Left renal cortex interstitium (tissue), 4 donors: Measurements from ENCODE around the gene LCP1. TPM values are rescaled to one million over a fixed set of nuclear protein-coding genes. Genes with fewer than 3 reads are reported as not detected.
"Not testable (repeated sequence)": the region's sequence is repeated elsewhere in the genome, so short reads cannot be mapped to it uniquely, and the experiment has no call there.

Source experiments
- DNase-seq, 4 donors: peaks; one replicate each; pipeline ENCODE4 v3.0.0-alpha.2; 2013; ENCODE audit warnings: low read depth in 4 of 4, low spot score in 2 of 4, missing footprints in 1 of 4
- polyA plus RNA-seq, 4 donors: library from polyadenylated mRNA; unstranded; fragments of 120-200 nt; gene quantifications; one replicate each; pipeline ENCODE4 v1.2.1, GENCODE V29; 2013; ENCODE audit not compliant: insufficient read length in 4 of 4

The LCP1 gene, protein sequence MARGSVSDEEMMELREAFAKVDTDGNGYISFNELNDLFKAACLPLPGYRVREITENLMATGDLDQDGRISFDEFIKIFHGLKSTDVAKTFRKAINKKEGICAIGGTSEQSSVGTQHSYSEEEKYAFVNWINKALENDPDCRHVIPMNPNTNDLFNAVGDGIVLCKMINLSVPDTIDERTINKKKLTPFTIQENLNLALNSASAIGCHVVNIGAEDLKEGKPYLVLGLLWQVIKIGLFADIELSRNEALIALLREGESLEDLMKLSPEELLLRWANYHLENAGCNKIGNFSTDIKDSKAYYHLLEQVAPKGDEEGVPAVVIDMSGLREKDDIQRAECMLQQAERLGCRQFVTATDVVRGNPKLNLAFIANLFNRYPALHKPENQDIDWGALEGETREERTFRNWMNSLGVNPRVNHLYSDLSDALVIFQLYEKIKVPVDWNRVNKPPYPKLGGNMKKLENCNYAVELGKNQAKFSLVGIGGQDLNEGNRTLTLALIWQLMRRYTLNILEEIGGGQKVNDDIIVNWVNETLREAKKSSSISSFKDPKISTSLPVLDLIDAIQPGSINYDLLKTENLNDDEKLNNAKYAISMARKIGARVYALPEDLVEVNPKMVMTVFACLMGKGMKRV
- 10 to 100 TPM in 3 of 4 donors, 1 to 10 TPM in 1; 6.5 to 13.2 (median 10.5) TPM for polyA plus RNA-seq

DNA sequence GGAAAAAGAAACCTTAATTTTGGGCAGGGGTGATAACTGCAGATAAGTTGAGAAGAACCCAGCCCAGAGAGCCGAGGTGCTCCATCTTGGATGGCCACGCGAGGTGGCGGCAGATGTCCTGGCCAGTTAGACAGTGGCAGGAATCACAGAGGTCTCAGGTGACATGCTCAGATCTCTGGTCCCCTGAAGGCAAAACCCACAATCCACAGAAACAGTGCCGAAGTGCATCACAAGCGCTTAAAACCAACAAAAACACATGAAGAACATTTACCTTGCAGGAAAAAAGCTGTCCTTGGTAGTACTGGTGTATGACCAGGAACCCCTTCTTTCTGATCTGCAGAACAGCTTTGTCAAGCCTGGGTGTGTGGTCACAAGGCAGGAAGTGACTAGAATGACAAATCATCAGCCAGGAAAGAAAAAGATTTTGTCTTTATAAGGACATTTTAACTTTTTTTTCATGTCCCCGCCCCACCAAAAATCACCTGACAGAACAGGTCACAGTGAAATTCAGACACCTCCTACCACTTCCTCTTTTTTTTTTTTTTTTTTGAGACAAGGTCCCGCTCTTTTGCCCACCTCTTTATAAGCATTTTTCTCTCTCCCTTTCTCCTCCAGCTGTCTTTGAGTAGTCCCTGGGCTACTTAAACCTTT is at the start of gene LCP1:
LCP1 (minus strand) TSS at position 338 of the 651 bp plus-strand sequence. CDS start 22,515 bp downstream, outside the sequence.
- no peak for DNase-seq

DNA sequence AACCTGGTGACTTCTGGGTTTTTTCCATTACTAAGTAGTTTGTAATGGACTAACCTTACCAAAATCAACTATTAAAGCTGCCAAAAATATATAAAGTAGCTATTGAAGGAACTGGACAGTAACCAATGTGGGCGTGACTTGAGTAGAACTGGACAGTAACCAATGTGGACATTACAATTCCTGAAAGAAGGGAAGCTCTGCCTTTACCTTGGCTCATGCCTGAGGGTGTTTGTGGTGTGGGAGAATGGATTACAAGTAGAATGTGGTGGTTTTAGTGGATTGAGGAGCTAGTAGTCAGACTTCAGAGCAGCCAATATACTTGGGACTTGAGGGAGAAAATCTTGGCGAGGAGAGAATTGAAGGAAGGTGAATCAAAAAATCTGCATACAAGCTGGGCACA is 47.3 kb upstream of the LCP1 start:
- DNase-seq, result no peak

DNA sequence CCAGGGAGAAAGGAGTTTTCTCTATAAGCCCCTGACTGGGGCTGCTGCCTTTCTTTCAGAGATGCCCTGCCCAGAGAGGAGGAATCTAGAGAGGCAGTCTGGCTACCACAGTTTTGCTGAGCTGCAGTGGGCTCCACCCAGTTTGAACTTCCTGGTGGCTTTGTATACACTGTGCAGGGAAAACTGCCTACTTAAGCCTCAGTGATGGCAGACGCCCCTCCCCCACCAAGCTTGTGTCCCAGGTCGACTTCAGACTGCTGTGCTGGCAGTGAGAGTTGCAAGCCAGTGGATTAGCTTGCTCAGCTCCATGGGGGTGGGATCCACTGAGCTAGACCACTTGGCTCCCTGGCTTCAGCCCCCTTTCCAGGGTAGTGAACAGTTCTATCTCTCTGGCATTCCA is 38.3 kb upstream of the LCP1 start:
- DNase-seq, result not testable (repeated sequence)

DNA sequence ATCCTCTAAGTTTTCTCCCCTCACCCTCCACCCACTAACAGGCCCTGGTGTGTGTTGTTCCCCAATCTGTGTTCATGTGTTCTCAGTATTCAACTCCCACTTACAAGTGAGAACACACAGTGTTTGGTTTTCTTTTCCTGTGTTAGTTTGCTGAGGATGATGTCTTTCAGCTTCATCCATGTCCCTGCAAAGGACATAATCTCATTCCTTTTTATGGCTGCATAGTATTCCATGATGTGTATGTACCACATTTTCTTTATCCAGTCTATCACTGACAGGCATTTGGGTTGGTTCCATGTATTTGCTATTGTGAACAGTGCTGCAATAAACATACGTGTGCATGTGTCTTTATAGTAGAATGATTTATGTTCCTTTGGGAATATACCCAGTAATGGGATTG is 32.8 kb upstream of the LCP1 start:
- not testable (repeated sequence) for DNase-seq

DNA sequence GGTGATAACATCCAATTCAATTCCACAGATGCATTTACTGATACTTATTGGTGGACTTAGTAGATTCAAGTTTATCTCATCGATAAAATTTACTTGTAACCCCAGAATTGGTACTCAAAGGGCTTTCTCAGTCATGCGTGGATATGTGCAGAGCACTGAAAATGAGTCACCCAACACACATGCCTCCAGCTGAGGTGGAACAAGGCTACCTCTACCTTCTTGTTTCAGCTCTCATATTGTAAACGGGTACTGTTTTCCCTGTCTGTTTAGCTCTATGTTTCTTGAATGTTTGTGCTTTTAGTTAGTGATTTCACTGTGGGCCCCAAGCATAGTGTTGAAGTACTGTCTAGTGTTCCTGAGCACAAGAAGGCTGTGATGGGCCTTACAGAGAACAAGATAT is 31.3 kb upstream of the LCP1 start:
- DNase-seq, result no peak

DNA sequence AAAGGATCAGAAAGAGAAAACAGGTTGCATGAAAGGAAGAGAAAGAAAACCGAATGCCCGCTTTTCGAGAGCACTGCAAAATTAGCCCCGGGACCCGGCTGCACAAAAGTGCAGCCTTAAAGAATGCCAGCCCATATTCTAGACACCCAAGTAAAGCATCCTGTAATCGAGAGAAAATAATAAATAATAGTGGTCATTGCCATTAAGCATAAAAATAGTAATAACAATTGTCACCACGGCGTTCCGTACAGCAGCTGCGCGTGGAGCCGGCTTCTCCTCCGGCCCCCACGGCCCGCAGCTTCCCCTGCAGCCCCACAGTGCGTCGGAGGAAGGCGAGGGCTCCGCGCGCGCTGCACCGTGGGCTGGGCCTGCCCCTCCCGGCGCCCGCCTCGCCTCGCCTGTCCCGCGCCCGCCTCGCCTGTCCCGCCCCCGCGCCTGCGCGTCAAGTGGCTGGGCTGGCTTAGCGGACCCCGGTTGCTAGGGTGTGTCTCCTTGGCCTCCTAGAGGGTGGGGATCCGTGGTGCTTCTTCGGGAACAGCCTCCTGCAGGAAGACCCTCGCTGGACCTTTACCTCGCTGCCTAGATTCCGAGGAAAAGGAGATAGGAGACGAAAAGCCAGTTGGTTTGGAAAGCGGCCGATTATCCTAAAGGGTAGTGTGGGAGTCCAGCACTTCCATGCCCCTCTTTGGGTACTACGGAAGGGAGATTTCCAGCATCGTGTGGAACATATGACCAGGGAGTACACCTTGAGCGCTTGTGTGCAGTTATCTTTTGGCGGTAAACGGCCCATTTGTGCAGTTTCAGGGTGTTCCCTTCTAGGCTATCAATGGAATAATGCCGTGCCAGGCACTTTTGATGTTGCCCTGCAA is 29.7 kb upstream of the LCP1 start, which contains the start of gene LRRC63:
LRRC63 (plus strand) TSS at position 446 of the 869 bp plus-strand sequence. CDS start 1,107 bp downstream, outside the sequence.
- DNase-seq, result peak in 1 of 4 donors; percentile 43

DNA sequence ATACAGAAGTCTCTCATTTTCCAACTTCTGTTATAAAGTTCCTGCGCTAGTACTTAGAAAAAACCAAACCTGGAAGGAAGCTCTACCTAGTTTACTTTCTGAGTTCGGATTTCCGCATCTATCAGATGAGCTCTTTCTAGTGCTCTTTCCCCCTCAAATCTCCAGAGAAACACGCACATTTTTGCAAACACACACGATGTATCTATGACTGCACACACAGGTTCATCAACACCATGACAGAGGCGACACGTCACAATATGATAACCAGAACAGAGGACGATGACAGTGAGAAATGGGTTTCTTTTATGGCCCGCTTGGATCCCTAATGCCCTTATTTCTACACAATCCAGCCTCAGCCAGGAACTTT is 29.1 kb upstream of the LCP1 start:
- no peak for DNase-seq

DNA sequence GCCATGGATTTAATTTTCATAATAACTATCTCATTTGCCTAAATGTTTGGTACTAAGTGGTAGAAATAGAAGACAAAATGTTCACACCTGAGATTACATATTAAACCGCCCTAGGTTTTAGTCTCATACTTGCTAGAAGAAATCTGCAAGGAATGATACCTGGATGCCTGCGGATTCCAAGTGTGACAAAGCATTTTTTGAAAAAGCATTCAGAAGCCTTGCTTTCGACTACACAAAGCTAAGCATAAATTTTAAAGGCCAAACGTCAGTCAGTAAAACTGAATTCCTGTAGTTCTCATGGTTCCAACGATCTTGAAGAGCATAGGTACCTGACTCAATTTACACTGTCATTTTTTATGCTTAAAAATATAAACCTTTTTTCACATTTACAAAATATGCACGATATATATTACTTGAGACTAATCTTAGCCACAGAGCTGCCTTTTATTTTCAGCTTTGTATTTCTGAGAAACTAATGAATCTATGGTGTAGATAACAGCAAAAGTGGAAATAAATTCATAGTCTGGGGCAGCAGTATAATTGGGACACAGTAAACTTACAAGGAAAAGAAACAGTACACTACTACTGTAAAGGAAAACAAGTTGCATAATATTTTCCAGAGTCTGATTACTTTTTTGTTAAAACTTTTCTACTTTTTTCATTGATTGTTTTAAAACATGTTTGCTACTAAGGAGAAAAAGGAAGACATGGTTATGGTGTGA is 28.5 kb upstream of the LCP1 start:
- no peak for DNase-seq

DNA sequence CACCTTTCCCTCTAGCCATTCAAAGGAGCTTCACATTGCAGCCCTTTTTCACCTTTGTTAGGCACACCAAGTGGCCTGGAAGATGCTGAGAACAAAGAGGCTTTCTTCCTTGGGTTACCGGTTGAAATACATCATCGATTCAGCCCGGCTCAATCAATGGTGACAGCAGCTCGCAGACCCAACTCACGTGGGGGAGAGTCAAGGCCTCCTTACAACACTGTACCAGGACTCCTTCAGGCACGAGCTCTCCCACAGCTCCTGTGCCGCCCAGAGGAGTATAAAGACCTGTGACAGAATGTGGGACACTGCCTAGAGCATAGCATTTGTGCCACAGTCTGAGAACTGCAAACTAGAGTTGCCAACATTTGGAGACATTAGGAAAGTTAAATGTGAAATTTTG is 25.9 kb upstream of the LCP1 start:
- DNase-seq, result no peak

DNA sequence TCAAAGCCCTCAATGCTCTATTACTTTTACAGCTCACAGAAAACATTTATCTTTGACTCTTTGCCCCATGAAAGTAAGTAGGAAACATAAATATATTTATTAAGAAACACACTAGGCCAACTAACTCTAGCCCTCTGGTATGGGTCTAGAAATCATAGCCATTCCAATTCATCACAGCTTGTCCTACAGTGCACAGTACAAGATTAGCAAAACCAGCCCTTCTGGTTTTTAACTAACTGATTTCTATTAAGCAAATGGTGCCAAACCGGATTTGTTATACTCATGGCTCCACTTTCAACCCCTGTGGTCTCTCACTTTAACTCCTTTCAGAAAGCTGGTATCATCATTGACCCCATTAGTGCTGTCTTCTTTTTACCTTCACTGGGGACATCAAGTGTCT is 24.2 kb upstream of the LCP1 start:
- DNase-seq, result no peak

DNA sequence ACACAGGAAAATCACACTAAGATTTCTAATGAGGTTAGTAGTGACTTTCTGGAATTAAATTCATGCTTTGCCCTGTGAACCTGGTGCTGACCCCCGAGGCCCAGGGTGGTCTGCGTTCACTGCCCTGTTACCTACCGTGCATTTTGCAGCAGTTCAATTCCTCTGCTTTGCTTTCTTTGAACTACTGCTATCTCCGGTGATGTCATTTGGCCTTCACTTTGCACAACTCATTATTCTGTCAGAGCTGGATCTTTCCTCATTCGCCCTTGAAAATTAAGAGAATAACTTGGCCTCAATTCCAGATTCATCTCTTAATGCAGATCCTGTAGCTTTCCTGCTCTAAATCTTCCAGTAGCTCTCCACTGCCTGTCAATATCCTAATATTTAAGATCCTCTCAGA is 21.0 kb upstream of the LCP1 start:
- no peak for DNase-seq

DNA sequence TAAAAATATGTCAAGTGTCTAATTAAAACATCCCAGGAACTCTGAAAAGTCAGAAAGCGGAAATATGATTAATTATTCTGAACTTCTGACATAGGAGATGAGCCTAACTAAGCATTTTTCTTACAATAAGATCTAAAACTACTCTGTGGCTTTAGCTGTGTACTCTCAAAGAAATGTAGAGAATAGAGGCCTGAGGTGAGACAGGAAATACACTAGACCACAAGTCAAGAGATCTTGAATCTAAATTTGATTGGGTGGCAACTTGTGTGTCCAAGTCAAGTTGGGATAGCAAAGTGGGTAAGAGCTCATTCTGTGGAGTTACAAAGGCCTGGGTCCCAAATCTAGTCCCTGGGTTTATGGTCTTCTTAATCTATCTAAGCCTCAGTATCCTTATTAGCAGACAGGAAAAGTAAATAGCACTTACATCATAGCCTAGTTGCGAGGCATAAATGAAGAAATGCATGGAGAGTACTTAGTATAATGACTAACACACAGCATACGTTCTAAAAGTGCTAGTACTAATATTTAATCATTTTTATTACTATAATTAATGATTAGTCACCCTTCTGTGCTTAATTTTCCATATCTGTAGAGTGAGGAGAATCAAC is 20.3 kb upstream of the LCP1 start:
- no peak for DNase-seq

DNA sequence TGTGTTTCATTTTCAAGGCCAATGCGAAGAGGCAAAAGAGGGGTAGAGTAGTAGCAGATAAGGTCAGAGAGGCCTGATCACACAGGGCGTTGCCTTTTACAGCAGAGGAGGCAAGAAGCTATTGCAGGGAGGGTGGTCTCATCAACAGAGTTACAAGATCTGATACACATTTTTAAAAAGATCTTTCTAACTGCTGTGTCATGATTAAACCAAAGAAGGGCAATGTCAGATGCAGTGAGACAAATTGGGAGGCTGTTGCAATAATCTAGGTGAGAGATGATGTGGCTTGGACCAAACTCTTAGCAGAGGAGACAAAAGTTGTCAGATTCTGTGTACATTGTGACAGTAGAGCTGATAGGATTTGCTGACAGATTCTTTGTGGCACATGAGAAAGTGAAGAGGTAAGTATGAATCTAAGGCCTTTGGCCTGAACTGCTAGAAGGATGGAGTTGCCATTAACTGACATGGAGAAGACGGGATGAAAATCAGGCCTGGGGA is 16.8 kb upstream of the LCP1 start:
- DNase-seq, result no peak

DNA sequence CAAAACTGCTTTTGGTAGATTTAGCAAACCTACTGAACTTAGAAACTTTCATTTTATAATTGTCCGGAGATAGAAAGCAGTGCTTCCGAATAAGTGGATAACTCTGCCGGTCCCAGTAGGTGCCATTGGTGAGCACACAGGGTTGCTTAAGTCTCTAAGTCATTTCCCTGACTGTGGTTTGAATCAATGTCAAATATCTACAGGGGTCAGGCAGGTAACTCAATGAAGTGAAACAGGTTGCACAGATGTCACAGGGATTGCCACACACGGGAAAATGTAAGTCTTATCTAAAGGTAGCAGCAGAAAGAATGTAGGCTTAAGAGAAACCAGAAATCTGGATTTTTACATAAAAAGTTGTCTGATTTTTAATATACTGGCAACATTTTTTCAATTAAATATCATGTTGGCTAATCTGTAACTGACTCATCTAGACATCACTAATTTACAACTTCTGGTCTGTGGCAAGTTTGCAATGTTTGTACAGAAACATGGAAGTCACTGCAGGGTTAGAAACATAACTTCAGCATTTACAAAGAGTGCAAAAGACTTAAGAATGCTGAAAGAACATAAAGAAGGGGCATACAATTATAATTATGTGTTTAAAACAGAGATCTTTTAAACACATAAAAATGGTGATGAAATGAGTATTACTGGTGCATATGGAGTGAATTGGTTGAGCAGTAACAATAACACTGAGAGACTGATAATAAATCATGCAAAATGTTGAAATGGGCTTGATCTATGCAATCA is 15.5 kb upstream of the LCP1 start:
- DNase-seq, result no peak

DNA sequence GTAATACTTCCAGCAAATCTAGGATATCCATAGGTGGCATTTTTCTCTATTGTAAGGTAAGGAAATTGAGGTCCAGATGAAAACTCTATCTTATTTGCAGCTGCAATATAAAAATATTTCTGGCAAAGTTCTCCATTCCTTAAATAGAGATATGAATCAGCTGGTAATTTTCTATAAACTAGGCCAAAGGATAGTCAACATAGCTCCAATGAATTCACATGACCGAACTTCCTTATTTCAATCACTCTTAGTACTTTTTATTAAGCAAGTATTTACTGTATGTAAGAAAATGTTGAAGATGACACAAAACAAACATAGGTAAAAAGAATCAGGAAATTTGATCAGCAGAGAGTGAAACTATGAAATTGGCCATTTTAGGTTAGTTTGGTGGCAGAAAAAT is 13.0 kb upstream of the LCP1 start:
- no peak for DNase-seq

DNA sequence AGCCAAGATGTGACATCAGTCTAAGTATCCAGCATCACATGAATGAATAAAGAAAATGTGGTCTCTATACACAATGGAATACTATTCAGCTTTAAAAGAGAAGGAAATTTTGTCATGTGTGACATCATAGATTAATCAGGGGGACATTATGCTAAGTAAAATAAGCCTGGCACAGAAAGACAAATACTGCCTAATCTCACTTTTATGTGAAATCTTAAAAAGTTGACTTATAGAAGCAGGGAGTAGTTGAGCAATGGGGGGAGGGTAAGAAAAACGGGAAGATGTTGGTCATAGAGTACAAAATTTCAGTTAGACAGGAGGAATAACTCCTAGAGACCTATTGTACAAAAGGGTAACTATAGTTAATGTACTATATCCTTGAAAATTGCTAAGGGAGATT is 10.4 kb upstream of the LCP1 start:
- DNase-seq, result no peak

DNA sequence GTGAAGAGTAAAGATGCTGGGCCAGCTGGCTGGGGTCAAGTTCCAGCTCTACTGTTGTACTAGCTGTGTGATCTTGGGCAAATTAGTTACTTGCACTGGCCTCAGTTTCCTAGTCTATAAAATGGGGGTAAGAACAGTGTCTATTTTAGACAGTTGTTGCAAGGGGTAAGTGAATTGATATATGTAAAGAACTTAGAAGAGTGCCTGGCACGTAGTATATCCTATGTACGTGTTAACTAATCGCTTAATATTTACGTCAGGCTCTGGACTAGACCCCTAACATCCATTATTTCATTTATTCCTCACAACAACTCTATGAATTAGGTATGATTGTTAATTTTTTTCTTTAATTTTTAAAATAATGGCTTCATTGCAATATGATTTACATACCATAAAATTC is 3.7 kb upstream of the LCP1 start:
- DNase-seq, result no peak

DNA sequence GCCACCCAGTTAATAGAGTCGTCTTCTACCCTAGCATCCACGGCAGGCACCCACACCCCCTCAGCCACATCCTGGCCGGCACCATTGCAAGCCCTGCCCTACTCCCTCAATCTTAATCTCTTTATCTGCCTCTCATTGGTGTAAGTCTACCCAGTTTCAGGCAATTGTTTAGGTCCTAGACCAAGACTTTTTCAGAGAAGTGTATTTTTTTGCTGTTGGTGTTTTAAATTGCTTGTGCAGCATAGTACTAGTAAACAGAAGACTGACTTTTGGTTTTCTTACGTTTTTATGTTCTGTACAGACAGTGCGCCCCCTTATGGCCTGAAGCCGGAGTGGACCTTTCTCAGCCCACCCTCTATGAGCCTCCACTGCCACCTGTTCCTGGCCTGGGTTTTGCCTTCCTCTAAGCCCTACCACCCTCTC is 2.3 kb upstream of the LCP1 start:
- no peak for DNase-seq
